K562 (cell line): ENCODE measurements around the gene ANKS1B. TPM values are rescaled to one million over a fixed set of nuclear protein-coding genes. Genes with fewer than 3 reads are reported as not detected.

ENCODE experiments used
- CXXC5 ChIP-seq: fragments of 250-450 bp; sonication (Bioruptor Pico); IDR thresholded peaks from 2 replicates; pipeline ENCODE4 v1.8.0; 2022; ENCODE audit warnings: inconsistent platforms, mild to moderate bottlenecking, moderate library complexity
- DPF2 ChIP-seq: fragments of 450-650 bp; IDR thresholded peaks from 2 replicates; pipeline ENCODE4 v1.6.1; 2016
- EHMT2 ChIP-seq: fragments of 450-650 bp; IDR thresholded peaks from 2 replicates; pipeline ENCODE4 v1.6.1; 2018; ENCODE audit warnings: antibody characterized with exemption
- ELF2 ChIP-seq: fragments of 250-450 bp; sonication (Bioruptor Pico); IDR thresholded peaks from 2 replicates; pipeline ENCODE4 v1.5.0; 2021; ENCODE audit warnings: mild to moderate bottlenecking
- ETV6 ChIP-seq, 3 experiments: fragments of 150-350 bp in 1 of 3; sonication (generic) in 1 of 3; formaldehyde crosslinking in 1 of 3; IDR thresholded peaks; 2 replicates each; pipeline versions ENCODE4 v1.6.1 to v1.8.0; 2014 to 2022; ENCODE audit warnings: borderline replicate concordance in 2 of 3, low read depth in 2 of 3, antibody characterized with exemption in 1 of 3, low read length in 1 of 3, mild to moderate bottlenecking in 1 of 3, missing genetic modification reagents in 1 of 3
- MCM5 ChIP-seq: fragments of 450-650 bp; IDR thresholded peaks from 2 replicates; pipeline ENCODE4 v1.6.1; 2016; ENCODE audit warnings: low read depth
- PKNOX1 ChIP-seq: fragments of 450-650 bp; IDR thresholded peaks from 2 replicates; pipeline ENCODE4 v1.6.1; 2016
- PML ChIP-seq: IDR thresholded peaks from 2 replicates; pipeline ENCODE4 v1.6.1; 2012; ENCODE audit warnings: low read length, inconsistent platforms
- PTRF ChIP-seq: fragments of 450-650 bp; IDR thresholded peaks from 2 replicates; pipeline ENCODE4 v1.6.1; 2016; ENCODE audit warnings: mild to moderate bottlenecking, missing genetic modification characterization, missing compliant biosample characterization
- RBM15 ChIP-seq: fragments of 200-400 bp; formaldehyde crosslinking; IDR thresholded peaks from 2 replicates; pipeline ENCODE4 v1.6.1; 2018; ENCODE audit warnings: mild to moderate bottlenecking, low read length, moderate library complexity; ENCODE audit not compliant: insufficient read depth
- RBM34 ChIP-seq: fragments of 200-400 bp; formaldehyde crosslinking; IDR thresholded peaks from 2 replicates; pipeline ENCODE4 v1.6.1; 2018; ENCODE audit warnings: low read length, borderline replicate concordance; ENCODE audit not compliant: insufficient read depth
- SMARCA4 ChIP-seq: fragments of 450-650 bp; IDR thresholded peaks from 2 replicates; pipeline ENCODE4 v1.6.1; 2016
- SRF ChIP-seq, 2 experiments: fragments of 250-450, 450-650 bp in 1 of 2; sonication (Bioruptor Pico) in 1 of 2; sonication (generic) in 1 of 2; formaldehyde crosslinking; IDR thresholded peaks; 2 replicates each; pipeline versions ENCODE4 v1.5.0 to v1.5.1; 2020 to 2022; ENCODE audit warnings: mild to moderate bottlenecking in 1 of 2, missing genetic modification reagents in 1 of 2
- TAF1 ChIP-seq: IDR thresholded peaks from 2 replicates; pipeline ENCODE4 v1.6.1; 2011; ENCODE audit warnings: mild to moderate bottlenecking, low read length, moderate library complexity; ENCODE audit not compliant: insufficient read depth, control insufficient read depth, severe bottlenecking; ENCODE audit errors: extremely low read depth
- TAF9B ChIP-seq: fragments of 450-650 bp; IDR thresholded peaks from 2 replicates; pipeline ENCODE4 v1.6.1; 2018; ENCODE audit warnings: mild to moderate bottlenecking; ENCODE audit not compliant: partially characterized antibody
- TBL1XR1 ChIP-seq, 2 experiments: IDR thresholded peaks; 2 replicates each; pipeline ENCODE4 v1.6.1; 2012; ENCODE audit warnings: improper control_type of control experiment in 2 of 2, low read length in 2 of 2, mild to moderate bottlenecking in 1 of 2
- TBP ChIP-seq: optimal IDR thresholded peaks from 2 replicates; pipeline ENCODE3; 2011; ENCODE audit warnings: low read depth, low read length, improper control_type of control experiment
- TCF3 ChIP-seq: sonication (generic); formaldehyde crosslinking; IDR thresholded peaks from 2 replicates; pipeline ENCODE4 v1.4.0; 2020; ENCODE audit warnings: mild to moderate bottlenecking, missing genetic modification reagents
- TCFL5 ChIP-seq: fragments of 250-450 bp; sonication (Bioruptor Pico); conservative IDR thresholded peaks from 2 replicates; pipeline ENCODE4 v1.6.1; 2021; ENCODE audit warnings: mild to moderate bottlenecking, moderate library complexity, matching md5 sums
- U2AF1 ChIP-seq: fragments of 200-400 bp; formaldehyde crosslinking; optimal IDR thresholded peaks from 2 replicates; pipeline ENCODE3; 2017; ENCODE audit warnings: mild to moderate bottlenecking, low read depth, low read length, moderate library complexity
- XRCC3 ChIP-seq: fragments of 450-650 bp; IDR thresholded peaks from 2 replicates; pipeline ENCODE4 v1.6.1; 2017; ENCODE audit warnings: mild to moderate bottlenecking, moderate library complexity
- ZNF146 ChIP-seq: IDR thresholded peaks from one replicate; pipeline ENCODE4 v1.6.1; 2018; ENCODE audit warnings: missing compliant biosample characterization; ENCODE audit not compliant: unreplicated experiment
- ZNF408 ChIP-seq: fragments of 250-450 bp; sonication (Bioruptor Pico); IDR thresholded peaks from 2 replicates; pipeline ENCODE4 v1.4.0; 2020; ENCODE audit warnings: low read depth, mild to moderate bottlenecking, moderate library complexity
- ZNF695 ChIP-seq: fragments of 450-650 bp; formaldehyde crosslinking; IDR thresholded peaks from 2 replicates; pipeline ENCODE4 v1.4.0; 2020; ENCODE audit warnings: mild to moderate bottlenecking, moderate library complexity
- ZNF717 ChIP-seq: fragments of 250-450 bp; sonication (Bioruptor Pico); IDR thresholded peaks from 2 replicates; pipeline ENCODE4 v1.5.0; 2021
- ZNF76 ChIP-seq: fragments of 250-450 bp; sonication (Bioruptor Pico); IDR thresholded peaks from 2 replicates; pipeline ENCODE4 v1.4.0; 2020; ENCODE audit warnings: mild to moderate bottlenecking, moderate library complexity, borderline replicate concordance
- ZNF77 ChIP-seq: fragments of 250-450 bp; sonication (Bioruptor Pico); IDR thresholded peaks from 2 replicates; pipeline ENCODE4 v1.5.0; 2020
- polyA plus RNA-seq, 8 experiments: library from polyadenylated mRNA; depleted of rRNA in 4 of 8; stranded (reverse) in 5 of 8; unstranded in 3 of 8; fragments of >200 nt; fragmentation: Nextera tagmentation in 2 of 8; fragmentation: Illumina TruSeq in 1 of 8; extraction: Ambion mirVana in 2 of 8; extraction: Trizol in 1 of 8; gene quantifications; 2 replicates each; pipeline versions ENCODE4 v1.2.1 to v1.2.3, GENCODE V29; 2011 to 2014; ENCODE audit warnings: inconsistent platforms in 1 of 8, missing spikeins in 1 of 8
- total RNA-seq, 7 experiments: library from RNA; depleted of rRNA in 6 of 7; stranded (reverse); fragments of >200 nt in 6 of 7; fragmentation: Illumina TruSeq in 2 of 7; extraction: Trizol in 2 of 7; gene quantifications; 2 replicates each; pipeline versions ENCODE4 v1.2.1 to v1.2.3, GENCODE V29; 2011 to 2021; ENCODE audit warnings: low replicate concordance in 1 of 7
- TF ChIP-seq, protein P1 (sequence below): fragments of 450-650 bp; formaldehyde crosslinking; IDR thresholded peaks from 2 replicates; pipeline ENCODE4 v1.4.0; 2020; ENCODE audit warnings: mild to moderate bottlenecking
- TF ChIP-seq, protein P2 (sequence below): sonication (generic); formaldehyde crosslinking; IDR thresholded peaks from 2 replicates; pipeline ENCODE4 v1.8.0; 2022; ENCODE audit warnings: mild to moderate bottlenecking, low read depth, missing genetic modification reagents

ANKS1B gene
- total and polyA plus RNA-seq, 9 of the 15 experiments (the other 6 are each of a cell fraction or from before 2014, with no cell fraction given), result 0.04 to 0.47 (median 0.28) TPM; not detected in 4

DNA sequence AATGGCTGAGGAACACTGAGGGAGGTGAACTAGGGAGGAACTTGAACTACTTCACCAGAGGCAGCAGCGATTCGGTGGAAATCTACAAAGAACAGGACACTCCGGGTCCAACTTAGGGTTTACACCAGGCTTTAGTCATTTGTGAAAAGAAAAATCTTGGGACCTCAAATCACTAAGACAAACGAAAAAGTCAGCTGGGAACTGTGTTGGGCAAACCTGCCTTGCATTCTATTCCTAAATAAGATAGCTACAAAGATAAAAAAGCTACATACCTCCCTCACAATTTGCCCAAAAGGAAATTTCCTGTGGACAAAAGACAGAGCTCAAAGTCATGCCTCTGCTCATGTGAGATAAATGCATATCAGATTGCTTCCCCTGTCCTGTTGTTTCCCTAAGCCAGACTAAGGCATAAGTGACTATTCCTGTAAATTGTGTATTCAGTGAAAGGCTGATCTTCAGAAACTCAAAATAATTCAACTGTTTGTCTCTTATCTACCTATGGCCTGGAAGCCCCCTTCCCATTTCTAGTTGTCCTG lies 1233.1 kb downstream of the ANKS1B start (continued):
- no peak for TF ChIP-seq TCFL5 (CRISPR knock-in tag)
- TF ChIP-seq EHMT2, result no peak
- TF ChIP-seq, protein P1, sequence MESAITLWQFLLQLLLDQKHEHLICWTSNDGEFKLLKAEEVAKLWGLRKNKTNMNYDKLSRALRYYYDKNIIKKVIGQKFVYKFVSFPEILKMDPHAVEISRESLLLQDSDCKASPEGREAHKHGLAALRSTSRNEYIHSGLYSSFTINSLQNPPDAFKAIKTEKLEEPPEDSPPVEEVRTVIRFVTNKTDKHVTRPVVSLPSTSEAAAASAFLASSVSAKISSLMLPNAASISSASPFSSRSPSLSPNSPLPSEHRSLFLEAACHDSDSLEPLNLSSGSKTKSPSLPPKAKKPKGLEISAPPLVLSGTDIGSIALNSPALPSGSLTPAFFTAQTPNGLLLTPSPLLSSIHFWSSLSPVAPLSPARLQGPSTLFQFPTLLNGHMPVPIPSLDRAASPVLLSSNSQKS, result no peak
- no peak for TF ChIP-seq U2AF1
- TF ChIP-seq TAF1, result no peak
- TF ChIP-seq SRF (CRISPR knock-in tag; IDR thresholded peaks at IDR 0.05), result peak in 1 of 2 experiments; percentile 76; a peak in 2 of 4 replicates
- TF ChIP-seq RBM15, result no peak
- 0 out of 2 replicates have a peak, but pooled peaks have one; percentile 11 for TF ChIP-seq PKNOX1
- TF ChIP-seq CXXC5 (CRISPR knock-in tag), result no peak
- TF ChIP-seq TBL1XR1 (IDR thresholded peaks at IDR 0.05; ENCODE audit: low read length in 2 of 2), result no peak
- TF ChIP-seq TCF3 (CRISPR knock-in tag), result peak; percentile 83
- no peak for TF ChIP-seq ZNF695 (CRISPR knock-in tag)
- TF ChIP-seq XRCC3, result no peak
- TF ChIP-seq RBM34, result no peak
- no peak for TF ChIP-seq TAF9B
- peak; percentile 57 for TF ChIP-seq PML
- no peak for TF ChIP-seq TBP
- TF ChIP-seq ETV6 (IDR thresholded peaks at IDR 0.05; ENCODE audit: borderline replicate concordance in 1 of 2, low read depth in 2 of 2, low read length in 1 of 2), result peak in 1 of 2 experiments; percentile 91; a peak in 2 of 4 replicates
- no peak for TF ChIP-seq ETV6 (CRISPR knock-in tag; IDR thresholded peaks at IDR 0.05; ENCODE audit: borderline replicate concordance)
- no peak for TF ChIP-seq ZNF717 (CRISPR knock-in tag)
- TF ChIP-seq PTRF (tag), result no peak
- TF ChIP-seq ELF2 (CRISPR knock-in tag), result no peak
- TF ChIP-seq MCM5, result no peak
- TF ChIP-seq SMARCA4, result peak; percentile 94
- TF ChIP-seq ZNF146, result no peak
- no peak for TF ChIP-seq ZNF77 (CRISPR knock-in tag)
- TF ChIP-seq ZNF76 (CRISPR knock-in tag), result no peak
- peak; percentile 94 for TF ChIP-seq DPF2
- TF ChIP-seq, protein P2, sequence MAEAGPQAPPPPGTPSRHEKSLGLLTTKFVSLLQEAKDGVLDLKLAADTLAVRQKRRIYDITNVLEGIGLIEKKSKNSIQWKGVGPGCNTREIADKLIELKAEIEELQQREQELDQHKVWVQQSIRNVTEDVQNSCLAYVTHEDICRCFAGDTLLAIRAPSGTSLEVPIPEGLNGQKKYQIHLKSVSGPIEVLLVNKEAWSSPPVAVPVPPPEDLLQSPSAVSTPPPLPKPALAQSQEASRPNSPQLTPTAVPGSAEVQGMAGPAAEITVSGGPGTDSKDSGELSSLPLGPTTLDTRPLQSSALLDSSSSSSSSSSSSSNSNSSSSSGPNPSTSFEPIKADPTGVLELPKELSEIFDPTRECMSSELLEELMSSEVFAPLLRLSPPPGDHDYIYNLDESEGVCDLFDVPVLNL (CRISPR knock-in tag), result no peak
- no peak for TF ChIP-seq ZNF408 (CRISPR knock-in tag)
